DMS 273 (cell line): Measurements from ENCODE around the gene HABP2.

ENCODE experiments used
- DNase-seq: peaks from one replicate; lab custom pipeline; 2025; ENCODE audit not compliant: unreplicated experiment; lab: John Stamatoyannopoulos, UW

HABP2 gene

GRCh38 chr10:113552701-113553100 lies at the start of gene HABP2:
TSS of gene HABP2 (plus strand) at chr10:113553053. CDS start at chr10:113553122, 69 bp downstream.
- DNase-seq: no peak

GRCh38 chr10:113503930-113504329 lies 48.9 kb upstream of the HABP2 start:
- no peak for DNase-seq

GRCh38 chr10:113504423-113504822 lies 48.4 kb upstream of the HABP2 start:
- no peak for DNase-seq

DNA sequence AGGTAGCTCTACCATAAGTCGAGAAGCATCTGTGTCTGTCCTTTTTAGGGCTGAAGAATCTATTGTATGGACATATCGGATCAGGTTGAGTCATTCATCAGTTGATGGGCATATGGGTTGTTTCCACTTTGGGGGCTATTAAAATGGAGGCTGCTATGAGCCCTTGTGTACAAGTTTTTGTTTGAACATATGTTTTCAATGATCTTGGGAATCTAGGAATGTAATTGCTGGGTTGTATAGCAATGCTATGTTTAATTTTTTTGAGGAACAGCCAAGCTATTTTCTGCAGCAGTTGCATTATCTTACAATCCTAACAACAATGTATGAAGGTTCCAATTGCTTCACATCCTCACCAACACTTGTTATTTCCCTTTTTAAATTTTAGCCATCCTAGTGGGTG lies 46.4 kb upstream of the HABP2 start:
- no peak for DNase-seq

GRCh38 chr10:113511419-113511818 lies 41.4 kb upstream of the HABP2 start:
- no peak for DNase-seq

DNA sequence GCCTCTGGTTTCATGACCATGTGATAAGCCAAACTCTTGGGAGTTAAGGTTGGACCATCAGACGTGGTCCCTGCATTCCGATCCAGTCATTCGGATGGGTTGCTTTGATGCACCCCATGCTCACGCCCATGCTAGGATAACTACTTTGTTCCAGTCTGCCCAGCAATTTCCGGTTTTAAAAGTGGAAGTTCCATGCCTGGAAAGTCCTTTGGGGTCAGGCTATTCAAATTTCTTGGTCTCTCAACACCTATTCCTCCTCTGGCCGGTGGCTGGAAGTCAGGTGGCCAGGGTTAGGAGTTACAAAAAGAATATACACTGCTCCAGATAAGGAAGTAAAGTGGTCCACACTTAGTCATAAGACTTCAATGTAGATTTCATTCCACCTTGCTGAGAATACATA lies 37.7 kb upstream of the HABP2 start:
- DNase-seq: no peak

DNA sequence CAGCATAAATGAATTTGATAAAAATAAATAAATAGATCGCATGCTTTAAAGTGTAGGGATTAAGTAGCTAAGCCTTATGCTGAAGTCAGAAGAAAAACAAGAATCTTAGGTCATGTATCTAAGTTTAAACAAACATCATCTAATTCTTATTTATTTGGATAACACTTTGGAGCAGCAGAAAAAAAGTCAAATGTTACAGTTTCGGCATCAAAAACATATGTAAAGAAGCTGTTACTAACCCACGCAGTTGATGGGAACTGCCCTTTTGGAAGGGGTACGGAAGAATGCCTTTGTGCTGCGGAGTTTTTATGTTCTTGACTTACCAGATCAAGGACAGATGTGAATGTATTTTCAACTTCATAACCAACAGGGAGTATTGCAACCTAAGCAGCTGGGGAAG lies 37.3 kb upstream of the HABP2 start:
- no peak for DNase-seq

DNA sequence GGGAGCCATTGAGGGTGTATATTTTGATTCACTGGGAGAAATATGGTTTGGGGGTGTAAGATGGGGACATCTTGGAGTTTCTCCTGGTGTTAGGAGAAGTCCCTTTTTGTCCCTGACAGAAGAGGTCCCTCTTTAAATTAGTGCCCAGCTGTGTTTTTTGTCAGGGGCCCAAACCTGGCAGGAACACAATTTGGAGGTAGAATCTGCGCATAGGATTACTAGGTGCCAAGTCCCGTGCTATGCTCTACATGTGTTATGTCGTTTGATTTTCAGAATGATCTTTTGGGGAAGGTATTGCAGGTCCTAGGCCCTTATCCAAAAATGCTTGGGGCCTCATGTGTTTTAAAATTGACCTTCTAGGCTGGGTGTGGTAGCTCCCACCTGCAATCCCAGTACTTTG lies 36.8 kb upstream of the HABP2 start:
- DNase-seq: no peak

DNA sequence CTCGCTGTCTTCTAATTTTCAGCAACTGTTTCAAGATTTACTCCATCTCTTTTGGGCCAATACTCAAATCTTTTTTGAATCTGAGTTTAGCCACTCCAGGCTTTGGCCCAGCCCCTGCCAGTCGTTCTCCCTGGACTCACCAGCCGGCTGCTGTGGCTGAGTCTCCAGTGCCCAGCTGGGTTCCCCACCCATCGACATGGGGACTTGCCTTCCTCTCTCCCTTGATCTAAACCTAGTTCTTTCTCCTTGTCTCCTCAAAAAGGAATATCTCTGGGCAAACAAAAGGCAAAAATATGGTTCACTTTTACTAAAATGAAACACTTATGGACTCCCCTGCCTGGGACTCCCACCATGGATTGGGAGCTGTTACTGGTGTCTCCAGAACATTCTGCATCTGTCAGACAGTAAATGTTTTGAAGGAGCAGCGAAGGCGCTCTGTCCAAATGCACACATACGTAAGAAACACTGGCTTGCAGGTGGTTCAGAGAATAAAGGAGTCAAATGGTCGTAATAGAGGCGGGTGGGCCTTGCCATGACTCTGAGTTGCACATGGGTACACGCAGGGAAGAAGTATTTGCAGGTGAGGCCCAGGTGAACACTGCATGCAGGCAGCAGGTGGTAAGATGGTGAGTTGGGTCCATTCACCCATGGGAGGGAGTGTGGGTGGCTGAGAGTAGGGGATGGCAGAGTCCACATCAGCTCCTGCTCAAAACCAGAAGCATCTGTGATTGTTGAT lies 35.5 kb upstream of the HABP2 start:
- DNase-seq: no peak

DNA sequence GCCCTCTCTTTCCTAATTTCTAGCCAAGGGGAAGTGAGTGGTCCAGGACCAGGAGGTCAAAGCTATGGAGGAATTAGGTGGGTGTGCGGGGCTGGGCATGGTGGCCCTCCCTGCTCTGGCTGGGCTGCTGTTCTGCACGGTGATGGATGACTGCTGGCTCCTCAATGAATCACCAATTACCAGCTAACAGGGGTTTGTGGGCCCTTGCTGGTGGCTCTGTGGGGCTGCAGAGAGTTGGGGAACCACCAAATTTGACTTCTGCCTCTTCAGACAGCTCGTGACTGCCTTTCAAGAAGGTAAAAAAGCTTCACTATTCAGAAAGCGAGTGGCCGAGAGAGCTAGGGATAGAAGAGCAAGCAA lies 35.0 kb upstream of the HABP2 start:
- no peak for DNase-seq

DNA sequence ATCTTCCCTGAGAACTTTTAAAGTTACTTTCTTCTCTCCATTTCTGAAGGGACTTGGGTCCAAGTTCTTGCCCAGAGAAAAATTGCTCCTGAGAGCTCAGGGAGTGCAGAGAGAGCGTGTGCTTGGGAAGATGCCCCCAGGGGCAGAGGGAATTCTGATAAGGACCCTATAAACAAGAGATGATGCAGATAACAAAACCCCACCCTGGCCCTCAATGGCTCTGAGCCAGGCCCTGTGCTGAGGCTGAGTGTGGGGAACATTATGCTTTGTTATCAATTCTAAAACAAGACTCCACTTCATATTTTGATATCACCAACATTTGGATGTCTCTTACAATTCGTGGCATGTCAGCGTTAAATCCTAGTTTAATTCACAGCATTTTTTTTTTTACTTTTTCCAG lies 34.4 kb upstream of the HABP2 start:
- no peak for DNase-seq

GRCh38 chr10:113518816-113519591 lies 33.8 kb upstream of the HABP2 start:
- no peak for DNase-seq

DNA sequence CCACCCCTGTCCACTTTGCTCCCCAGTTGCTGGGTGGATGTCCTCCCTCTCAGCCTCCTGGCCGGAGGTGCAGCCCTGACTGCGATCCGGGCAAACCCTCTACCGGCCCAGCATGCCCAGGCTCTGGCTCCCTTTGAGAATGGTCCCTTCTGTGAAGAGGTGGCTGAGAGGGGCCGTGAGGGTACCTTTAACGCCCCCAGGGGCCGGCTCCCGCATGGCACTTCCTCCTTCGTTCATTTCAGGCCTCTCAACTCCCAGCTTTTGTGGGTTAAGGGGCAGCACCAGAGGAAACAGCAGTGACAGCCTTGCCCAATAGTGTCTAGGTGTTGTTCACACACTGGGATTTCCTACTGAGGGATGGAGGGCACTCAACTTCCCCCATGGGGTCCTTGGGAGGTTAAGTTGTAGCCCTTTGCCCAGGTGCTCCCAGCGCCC lies 33.2 kb upstream of the HABP2 start:
- no peak for DNase-seq

DNA sequence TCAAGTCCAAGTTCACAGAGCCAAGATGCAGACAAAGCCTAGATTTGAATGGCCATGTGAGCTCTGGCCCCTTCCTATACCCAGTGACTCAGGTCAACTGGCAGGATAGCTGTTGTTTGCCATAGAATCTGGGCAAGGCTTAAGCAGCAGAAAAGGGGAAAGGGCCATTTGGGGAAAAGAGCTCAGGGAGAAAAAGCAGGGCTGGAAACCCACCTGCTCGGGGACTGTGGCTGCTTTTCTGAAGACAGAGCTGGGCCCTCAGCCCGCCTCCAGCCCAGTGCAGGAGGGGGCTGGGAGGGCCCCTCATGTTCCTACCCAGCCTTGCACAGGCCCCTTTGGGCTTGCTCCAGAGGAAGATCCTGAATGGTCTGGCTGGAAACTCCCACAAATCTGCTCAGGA lies 32.6 kb upstream of the HABP2 start:
- DNase-seq: no peak

- peak; percentile 68 for DNase-seq
Observed at GRCh38 chr10:113520690-113521474, 32.0 kb upstream of the HABP2 start.

DNA sequence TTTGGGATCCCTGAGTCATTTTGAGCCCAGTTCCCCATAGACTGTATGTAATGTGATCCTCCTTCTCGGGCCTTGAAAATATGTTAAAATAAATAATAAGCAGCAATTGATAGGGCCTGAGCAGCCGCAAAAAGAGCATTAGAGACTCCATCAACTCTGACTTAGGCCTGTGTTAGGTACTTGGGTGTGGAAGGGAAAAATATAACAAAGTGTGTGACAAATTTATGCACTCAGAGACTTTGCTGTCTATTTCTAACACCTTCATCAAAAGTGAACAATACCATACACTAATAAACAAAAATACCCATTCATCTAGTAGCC lies 31.4 kb upstream of the HABP2 start:
- DNase-seq: no peak

GRCh38 chr10:113522460-113522859 lies 30.4 kb upstream of the HABP2 start:
- peak; percentile 1 for DNase-seq

- DNase-seq: no peak
Observed at GRCh38 chr10:113523071-113523470, 29.8 kb upstream of the HABP2 start.

- no peak for DNase-seq
Observed at GRCh38 chr10:113523628-113524027, 29.2 kb upstream of the HABP2 start.

GRCh38 chr10:113524120-113524519 lies 28.7 kb upstream of the HABP2 start:
- peak; percentile 8 for DNase-seq

DNA sequence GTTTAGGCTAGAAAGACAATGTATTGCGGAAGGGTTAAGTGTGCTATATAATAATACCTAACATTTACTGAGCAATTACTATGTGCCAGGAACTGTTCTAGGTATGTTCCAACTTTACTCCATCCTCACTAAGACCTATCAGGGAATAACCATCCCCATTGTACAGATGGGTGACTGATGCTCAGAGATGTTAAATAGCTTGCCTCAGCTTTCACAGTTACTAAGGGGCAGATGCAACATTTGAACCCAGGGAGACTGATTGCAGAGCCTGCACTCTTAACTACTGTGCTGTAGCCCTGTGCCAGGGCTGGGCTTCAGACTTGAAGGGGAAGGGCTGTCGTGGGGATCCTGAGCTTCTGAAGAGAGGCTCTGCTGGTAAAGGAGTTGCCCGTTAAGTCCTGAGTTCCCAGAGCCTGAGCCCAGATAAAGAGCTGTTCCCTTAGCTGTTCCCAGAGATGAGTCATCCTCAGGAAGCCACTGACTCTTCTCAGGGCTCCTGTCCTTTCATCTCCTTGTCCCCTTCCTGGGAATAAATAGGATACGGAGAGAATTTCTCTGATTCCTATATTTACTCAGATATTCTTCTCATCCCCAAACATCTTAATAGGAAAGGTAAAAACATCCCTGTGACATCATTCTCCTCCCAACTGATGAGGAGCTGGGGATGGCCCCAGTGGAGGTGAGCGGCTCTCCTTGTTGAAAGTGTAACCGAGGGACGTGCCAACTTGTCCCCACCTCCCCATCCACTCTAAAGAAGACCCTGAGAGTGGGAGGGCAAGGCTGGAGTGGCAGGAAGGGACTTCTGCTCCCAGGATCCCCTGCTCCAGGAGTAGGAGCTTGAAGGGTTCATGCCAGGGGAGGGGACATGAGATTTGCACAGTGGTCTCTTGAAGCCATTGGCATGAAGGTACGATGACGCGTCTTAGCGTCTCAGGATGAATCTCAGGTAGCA lies 28.0 kb upstream of the HABP2 start:
- no peak for DNase-seq
